ENCODE data around the gene FAM89B.
A peak's percentile ranks its signal among the peaks of the same experiment; 100 is the strongest.

The FAM89B gene

GRCh38 chr11:65540290-65541092 is 31.8 kb upstream of the FAM89B start:
- DNase-seq (ENCODE audit: low spot score), result peak; percentile 92
- ATAC-seq (ENCODE audit: low read depth), result peak; percentile 72
- H3K4me1 ChIP-seq (ENCODE audit: insufficient read depth, poor library complexity, severe bottlenecking), result peaks cover 11% of the 10 kb centered on the region
- no peaks in the 10 kb centered on the region for H3K27me3 ChIP-seq (ENCODE audit: insufficient read depth, poor library complexity, severe bottlenecking)
- H3K9me3 ChIP-seq (ENCODE audit: severe bottlenecking), result no peaks in the 10 kb centered on the region
- peak; percentile 84 for TF ChIP-seq CTCF (IDR thresholded peaks at IDR 0.05; ENCODE audit: poor library complexity, severe bottlenecking)
- peak overlapping the region; percentile 65 for H3K27ac ChIP-seq (ENCODE audit: poor library complexity, severe bottlenecking)
- peaks cover 7% of the 10 kb centered on the region for H3K36me3 ChIP-seq (ENCODE audit: low read depth)
- H3K4me3 ChIP-seq (ENCODE audit: severe bottlenecking), result peak overlapping the region; percentile 48

DNA sequence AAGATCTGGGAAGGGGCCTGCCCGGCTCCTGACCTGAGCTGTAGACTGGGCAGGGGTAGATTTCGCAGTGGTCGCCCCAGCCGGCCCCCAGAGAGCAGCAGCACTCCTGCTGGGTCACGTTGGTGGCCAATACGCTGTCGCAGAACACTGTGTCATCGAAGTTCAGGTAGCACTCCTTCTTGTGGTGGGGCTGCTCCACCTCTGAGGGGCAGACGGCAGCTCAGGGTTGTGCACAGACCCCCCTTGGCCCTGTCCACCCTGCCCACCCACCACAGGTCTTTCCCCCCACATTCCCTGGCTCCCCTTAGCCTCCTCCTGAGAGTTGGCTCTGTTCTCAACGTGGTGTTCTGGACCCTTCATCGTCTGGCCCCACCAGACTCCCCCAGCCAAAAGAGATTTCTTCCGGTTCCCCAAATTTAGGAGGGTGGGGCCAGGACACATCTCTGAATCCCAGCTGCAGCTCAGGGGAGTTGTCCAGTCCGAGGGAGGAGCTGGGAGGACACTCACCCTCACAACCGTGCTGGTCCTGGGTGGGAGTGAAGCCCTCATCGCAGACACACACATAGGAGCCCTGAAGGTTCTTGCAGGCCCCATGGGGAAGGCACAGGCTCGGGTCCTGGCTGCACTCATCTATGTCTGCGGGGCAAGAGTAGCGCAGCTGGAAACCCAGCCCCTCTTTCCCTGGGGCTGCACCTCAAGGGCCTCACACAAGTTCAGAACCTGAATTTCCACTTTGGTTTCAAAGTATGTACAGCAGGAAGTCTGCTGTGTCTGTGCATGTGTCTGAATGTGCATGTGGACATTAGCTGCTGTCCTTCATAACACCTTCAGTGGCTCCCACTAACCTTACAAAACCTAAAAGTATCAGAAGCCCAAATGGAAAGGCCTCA is 31.0 kb upstream of the FAM89B start:
- Histone ChIP-seq H3K4me1 (ENCODE audit: insufficient read depth, poor library complexity, severe bottlenecking) (peaks cover 11% of the 10 kb centered on the region), H3K27me3 (ENCODE audit: insufficient read depth, poor library complexity, severe bottlenecking) (no peaks in the 10 kb centered on the region)
- no peak for ATAC-seq (ENCODE audit: low read depth)

DNA sequence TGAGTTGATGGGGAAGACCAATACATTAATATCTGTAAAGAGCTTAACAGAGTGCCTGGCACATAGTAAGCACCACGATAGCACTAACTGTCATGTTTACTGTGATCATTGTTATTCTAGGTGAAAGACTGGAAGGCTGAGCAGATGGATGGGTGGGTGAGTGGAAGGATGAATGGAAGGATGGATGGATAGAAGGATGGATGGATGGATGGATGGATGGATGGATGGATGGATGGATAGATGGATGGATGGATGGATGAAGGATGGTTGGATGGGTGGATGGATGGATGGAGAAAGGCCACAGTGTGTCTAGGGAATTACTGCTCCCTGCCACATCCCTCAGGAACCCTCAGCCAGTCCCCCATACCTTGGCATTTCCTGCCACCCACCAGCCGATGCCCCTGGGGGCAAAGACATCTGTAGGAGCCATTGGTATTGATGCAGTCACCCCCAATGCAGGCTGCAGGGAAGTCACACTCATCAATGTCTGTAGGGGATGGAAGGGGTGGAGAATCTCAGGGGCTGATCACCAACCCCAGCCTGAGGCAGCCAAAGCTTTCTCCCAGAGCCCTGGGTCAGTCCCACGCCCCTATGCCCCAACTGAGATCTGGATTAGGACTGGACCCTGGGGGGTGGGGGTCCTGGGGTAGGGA is 29.5 kb upstream of the FAM89B start:
- no peak for TF ChIP-seq CTCF (IDR thresholded peaks at IDR 0.05; ENCODE audit: poor library complexity, severe bottlenecking)
- ATAC-seq (ENCODE audit: low read depth) (no peak), DNase-seq (ENCODE audit: low spot score) (no peak)
- Histone ChIP-seq H3K36me3 (ENCODE audit: low read depth) (peaks cover 7% of the 10 kb centered on the region), H3K4me1 (ENCODE audit: insufficient read depth, poor library complexity, severe bottlenecking) (peaks cover 11% of the 10 kb centered on the region), H3K9me3 (ENCODE audit: severe bottlenecking) (no peaks in the 10 kb centered on the region), H3K4me3 (ENCODE audit: severe bottlenecking) (no peak overlapping the region), H3K27ac (ENCODE audit: poor library complexity, severe bottlenecking) (no peak overlapping the region), H3K27me3 (ENCODE audit: insufficient read depth, poor library complexity, severe bottlenecking) (no peaks in the 10 kb centered on the region)

More for the DNA sequence above, 31.0 kb upstream of the FAM89B start:
- no peak for DNase-seq (ENCODE audit: low spot score)
- peaks cover 7% of the 10 kb centered on the region for H3K36me3 ChIP-seq (ENCODE audit: low read depth)
- TF ChIP-seq CTCF (IDR thresholded peaks at IDR 0.05; ENCODE audit: poor library complexity, severe bottlenecking), result peak; percentile 51
- H3K4me3 ChIP-seq (ENCODE audit: severe bottlenecking), result peak overlapping the region; percentile 48
- H3K9me3 ChIP-seq (ENCODE audit: severe bottlenecking), result no peaks in the 10 kb centered on the region
- peak overlapping the region; percentile 65 for H3K27ac ChIP-seq (ENCODE audit: poor library complexity, severe bottlenecking)

DNA sequence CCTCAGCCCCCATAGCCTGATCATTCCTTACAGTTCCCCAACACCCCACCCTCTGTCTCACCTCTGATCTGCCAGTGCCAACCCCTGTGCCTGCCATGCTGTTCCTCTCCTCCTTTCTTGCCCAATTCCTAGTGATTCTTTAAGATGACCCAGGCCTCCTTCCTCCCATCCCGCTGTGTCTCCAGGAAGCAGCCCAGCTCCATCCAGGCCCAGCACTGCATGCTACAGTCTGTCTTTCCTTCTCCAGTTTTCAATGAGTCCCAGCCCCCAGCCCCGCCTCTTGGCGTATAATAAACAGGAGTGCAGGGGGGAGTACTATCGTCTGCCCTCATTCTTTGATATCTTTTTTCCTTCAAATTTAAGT is 26.5 kb upstream of the FAM89B start:
- ATAC-seq (ENCODE audit: low read depth) (no peak), DNase-seq (ENCODE audit: low spot score) (no peak)
- Histone ChIP-seq H3K27ac (ENCODE audit: poor library complexity, severe bottlenecking) (no peak overlapping the region), H3K36me3 (ENCODE audit: low read depth) (peaks cover 4% of the 10 kb centered on the region; the same call in 1 of the 2 replicates), H3K4me3 (ENCODE audit: severe bottlenecking) (no peak overlapping the region), H3K27me3 (ENCODE audit: insufficient read depth, poor library complexity, severe bottlenecking) (no peaks in the 10 kb centered on the region), H3K4me1 (ENCODE audit: insufficient read depth, poor library complexity, severe bottlenecking) (peaks cover 11% of the 10 kb centered on the region), H3K9me3 (ENCODE audit: severe bottlenecking) (no peaks in the 10 kb centered on the region)
- TF ChIP-seq CTCF (IDR thresholded peaks at IDR 0.05; ENCODE audit: poor library complexity, severe bottlenecking), result no peak
